ENCODE results near the gene NFE2. TPM values are rescaled to one million over a fixed set of nuclear protein-coding genes. Genes with fewer than 3 reads are reported as not detected.

NFE2 gene
- total and polyA plus RNA-seq, 2 donors (not counting 3 experiments of a cell fraction or from before 2014, with no cell fraction given): not detected

DNA sequence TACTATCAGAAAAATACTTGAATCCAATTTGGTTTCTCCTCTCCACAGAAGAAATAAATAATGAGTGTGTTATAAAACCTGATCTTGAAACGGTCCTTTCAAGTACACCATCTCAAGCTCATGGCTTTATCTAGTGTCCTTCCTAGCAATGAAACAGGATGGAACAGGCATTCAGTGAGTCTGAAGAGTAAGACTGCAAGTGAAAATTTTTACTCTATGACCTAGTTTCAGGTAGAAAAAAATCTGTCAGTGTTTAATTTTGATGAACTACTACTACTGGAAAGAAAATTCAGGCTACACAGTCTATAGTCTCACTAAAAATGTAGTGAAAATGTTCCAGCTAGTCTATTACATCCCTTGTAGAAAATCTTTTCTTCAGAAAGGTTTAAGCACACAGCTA lies 28.6 kb downstream of the NFE2 start:
- H2AFZ ChIP-seq (ENCODE audit: low read depth, low read length): no peak overlapping the region
- FAIRE-seq (no peak), DNase-seq (ENCODE audit: low read depth, low spot score) (no peak)
- H3K9me1 ChIP-seq (replicated peaks; ENCODE audit: control insufficient read depth, extremely low read depth, insufficient read depth, low read length): no peaks in the 10 kb centered on the region
- H3K9me3 ChIP-seq (replicated peaks; ENCODE audit: control insufficient read depth, insufficient read depth, low read length): no peaks in the 10 kb centered on the region
- H3K4me2 ChIP-seq (ENCODE audit: insufficient read depth, low read length): no peak overlapping the region
- dilution Hi-C loops (cut with MboI; ENCODE audit: extremely low pct_ligation_motif_present, low sequenced_read_pairs): no loop called here
- peaks cover 43% of the 10 kb centered on the region for H3K79me2 ChIP-seq (ENCODE audit: control insufficient read depth, insufficient read depth, low read length)
- H3K4me3 ChIP-seq (replicated peaks in 1 of 3; ENCODE audit: insufficient read depth in 1 of 3, low read depth in 1 of 3, low read length in 3 of 3): no peak overlapping the region
- peaks cover 0 to 6% of the 10 kb centered on the region in 2 experiments for H3K36me3 ChIP-seq (ENCODE audit: control insufficient read depth in 2 of 2, extremely low read depth in 1 of 2, insufficient read depth in 2 of 2, low read length in 2 of 2)
- TF ChIP-seq POLR2AphosphoS5 (IDR thresholded peaks at IDR 0.05; ENCODE audit: insufficient read depth, low read depth, low read length): no peak
- no peak for TF ChIP-seq JUN (IDR thresholded peaks at IDR 0.05; ENCODE audit: borderline replicate concordance, insufficient read depth, insufficient read length, low read depth)
- TF ChIP-seq MYC (IDR thresholded peaks at IDR 0.05; ENCODE audit: low read depth, low read length): no peak
- TF ChIP-seq CTCF (IDR thresholded peaks at IDR 0.05; ENCODE audit: extremely low read depth in 1 of 2, insufficient read depth in 1 of 2, low read depth in 1 of 2, low read length in 2 of 2): no peak
- TF ChIP-seq POLR2A (IDR thresholded peaks at IDR 0.05; ENCODE audit: low read depth, low read length): no peak
- TF ChIP-seq MAX (IDR thresholded peaks at IDR 0.05; ENCODE audit: insufficient read depth, insufficient read length): no peak
- TF ChIP-seq GATA2 (IDR thresholded peaks at IDR 0.05; ENCODE audit: insufficient read depth, insufficient read length, low read depth, low read length): no peak
- TF ChIP-seq FOS (IDR thresholded peaks at IDR 0.05; ENCODE audit: borderline replicate concordance, insufficient read depth, low read length): no peak
- TF ChIP-seq EZH2 (IDR thresholded peaks at IDR 0.05; ENCODE audit: borderline replicate concordance, low read depth, low read length, severe bottlenecking): no peak
- ChIA-PET POLR2A (no interaction called here), CTCF (interaction anchor here (0.9 to 1.7 kb wide), 3 partner anchors 10 to 50 kb away, joined by 3 to 9 read pairs (median 4); no protein-coding TSS in a partner anchor)
- intact Hi-C loops (cut with micrococcal nuclease): no loop called here
- no TSS peak for BruUV-seq (replicated peaks)
- H3K27ac ChIP-seq (ENCODE audit: insufficient read depth, low read depth, low read length): no peak overlapping the region
- no peak overlapping the region for H3K9ac ChIP-seq (replicated peaks; ENCODE audit: extremely low read depth, insufficient read depth, low read length)
- H3K4me1 ChIP-seq (ENCODE audit: control insufficient read depth, extremely low read depth, insufficient read depth, low read length): peaks cover 9% of the 10 kb centered on the region
- H4K20me1 ChIP-seq (replicated peaks; ENCODE audit: control insufficient read depth, extremely low read depth, insufficient read depth, low read length): no peaks in the 10 kb centered on the region
- no peaks in the 10 kb centered on the region for H3K27me3 ChIP-seq (ENCODE audit: control insufficient read depth in 2 of 2, insufficient read depth in 2 of 2, low read length in 2 of 2)
